ENCODE results near the gene ACRBP.

Gene ACRBP

DNA sequence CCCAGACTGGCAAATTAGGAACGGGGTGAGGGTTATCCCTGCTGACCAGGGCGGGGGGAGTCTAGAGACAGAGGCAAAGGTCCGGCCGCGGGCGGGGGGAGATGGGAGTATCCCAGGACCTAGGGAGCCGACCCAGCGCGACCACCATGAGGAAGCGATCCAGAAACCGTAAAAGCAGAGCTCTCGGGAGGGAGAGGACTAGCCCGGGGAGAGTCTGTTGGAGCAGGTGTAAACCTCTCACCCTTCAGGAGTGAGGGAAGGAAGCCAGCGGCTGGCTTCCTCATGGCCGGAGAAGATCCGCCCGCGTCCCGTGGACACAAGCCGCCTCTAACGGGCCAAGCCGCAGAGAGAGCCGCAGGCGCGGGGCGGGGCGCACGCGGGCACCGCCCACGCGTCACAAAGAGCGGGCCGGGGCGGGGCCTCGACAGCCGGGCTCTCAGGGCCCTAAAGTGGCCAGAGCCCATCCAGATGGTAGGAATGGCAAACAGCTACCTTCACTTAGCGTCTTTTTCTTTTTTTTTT, at the start of gene ACRBP:
Gene ACRBP, minus strand, starts transcription at position 350 of the 522 bp plus-strand sequence. Its CDS starts 66 bp downstream, at position 284.
- Histone ChIP-seq H3K9me3 (ENCODE audit: control insufficient read depth, insufficient read depth, low read length) (no peaks in the 10 kb centered on the region), H3K4me3 (ENCODE audit: low read depth, low read length) (peak within 1 kb of the TSS; percentile 52), H3K4me1 (ENCODE audit: control insufficient read depth, insufficient read depth, low read length) (no peaks in the 10 kb centered on the region), H3K9ac (ENCODE audit: low read depth, low read length) (no peak within 1 kb of the TSS), H3K36me3 (ENCODE audit: control insufficient read depth, insufficient read depth, low read length) (peaks cover 11% of the 10 kb centered on the region), H3K27me3 (ENCODE audit: control insufficient read depth, insufficient read depth, low read length) (peaks cover 17% of the 10 kb centered on the region)

DNA sequence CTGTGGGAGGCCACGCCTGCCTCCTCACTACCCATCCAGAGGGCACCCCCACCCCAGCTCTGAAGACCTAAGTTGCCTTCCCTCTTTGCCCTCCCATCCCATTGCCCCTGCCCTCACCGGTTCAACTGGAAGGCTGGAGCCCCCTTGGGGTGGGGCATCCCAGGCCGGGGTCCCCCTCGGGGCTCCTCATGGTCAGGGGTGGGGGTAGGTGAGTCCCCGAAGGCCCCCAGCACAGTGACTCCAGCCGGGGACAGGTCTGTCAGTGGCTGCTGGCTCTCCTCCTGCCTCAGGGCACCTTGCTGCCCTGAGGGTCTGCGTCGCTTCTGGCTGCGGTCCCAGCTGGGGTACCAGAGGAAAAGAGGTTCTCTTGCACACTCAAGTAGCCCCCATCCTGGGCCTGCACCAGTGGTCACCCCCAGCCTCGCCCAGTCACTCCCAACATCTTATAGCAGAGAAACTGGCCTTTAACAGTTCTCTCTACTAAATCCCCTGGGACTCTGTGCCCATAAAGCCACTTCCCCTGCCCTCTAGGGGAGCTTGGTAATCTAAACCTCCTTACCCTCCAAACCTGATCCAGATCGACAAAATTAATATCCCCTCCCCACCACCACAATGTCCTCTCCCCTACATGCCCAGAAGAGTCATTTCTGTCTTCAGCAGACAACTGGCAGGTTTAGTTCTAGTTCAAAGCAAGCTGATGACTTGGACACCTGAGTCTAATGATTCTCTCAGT, 48.2 kb upstream of the ACRBP start:
- H3K9me3 ChIP-seq (ENCODE audit: control insufficient read depth, insufficient read depth, low read length), result no peaks in the 10 kb centered on the region
- peaks cover 11% of the 10 kb centered on the region for H3K36me3 ChIP-seq (ENCODE audit: control insufficient read depth, insufficient read depth, low read length)
- H3K4me3 ChIP-seq (ENCODE audit: low read depth, low read length), result no peak overlapping the region
- H3K9ac ChIP-seq (ENCODE audit: low read depth, low read length), result no peak overlapping the region
- peaks cover 6% of the 10 kb centered on the region for H3K27me3 ChIP-seq (ENCODE audit: control insufficient read depth, insufficient read depth, low read length)
- H3K4me1 ChIP-seq (ENCODE audit: control insufficient read depth, insufficient read depth, low read length), result peaks cover 5% of the 10 kb centered on the region

DNA sequence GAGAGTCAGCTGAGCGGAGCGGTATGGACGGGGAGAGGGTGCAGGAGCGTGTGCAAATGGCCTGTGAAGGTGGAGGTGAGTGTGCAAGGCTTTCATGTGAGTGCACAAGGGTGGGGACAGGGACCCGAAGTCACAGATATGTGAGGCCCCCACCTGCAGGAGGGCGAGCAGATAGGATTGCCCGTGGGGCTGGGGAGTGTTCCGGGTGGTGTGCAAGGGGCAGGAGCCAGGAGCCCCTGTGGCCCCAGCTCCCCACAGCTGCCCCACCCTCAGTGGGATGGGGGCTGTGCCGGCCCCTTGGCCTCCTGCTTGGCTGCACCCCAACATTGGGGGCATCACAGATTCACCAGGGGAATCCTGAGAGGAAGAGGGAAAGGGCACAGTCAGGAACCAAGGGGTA, 47.5 kb upstream of the ACRBP start:
- no peaks in the 10 kb centered on the region for H3K9me3 ChIP-seq (ENCODE audit: control insufficient read depth, insufficient read depth, low read length)
- H3K36me3 ChIP-seq (ENCODE audit: control insufficient read depth, insufficient read depth, low read length), result peaks cover 11% of the 10 kb centered on the region
- H3K9ac ChIP-seq (ENCODE audit: low read depth, low read length), result no peak overlapping the region
- H3K4me3 ChIP-seq (ENCODE audit: low read depth, low read length), result no peak overlapping the region
- H3K27me3 ChIP-seq (ENCODE audit: control insufficient read depth, insufficient read depth, low read length), result peaks cover 6% of the 10 kb centered on the region
- H3K4me1 ChIP-seq (ENCODE audit: control insufficient read depth, insufficient read depth, low read length), result peaks cover 5% of the 10 kb centered on the region

DNA sequence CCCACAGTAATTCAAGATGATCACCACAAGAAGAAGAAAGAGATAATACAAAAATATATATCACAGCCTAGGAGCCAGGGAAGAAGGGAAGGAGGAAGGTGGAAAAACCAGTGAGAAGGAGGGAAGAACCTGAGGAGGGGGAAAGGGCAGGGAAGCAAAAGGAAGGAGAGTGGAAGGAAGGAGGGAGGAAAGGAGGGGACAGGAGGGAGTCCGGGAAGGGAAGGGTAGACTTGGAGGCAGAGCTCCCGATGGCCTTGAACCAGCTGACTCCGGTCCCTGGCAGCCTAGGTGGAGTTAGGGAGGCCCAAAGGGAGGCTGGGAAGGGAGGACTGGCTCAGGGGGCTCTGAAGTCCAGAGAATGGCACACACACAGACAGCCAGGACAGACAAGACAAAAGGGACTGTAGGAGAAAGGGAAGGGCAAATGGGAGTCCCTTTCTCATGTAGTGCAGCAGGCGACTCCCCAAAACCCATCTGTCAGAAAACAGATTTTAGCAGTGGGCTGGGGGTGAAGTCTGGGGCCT, 46.7 kb upstream of the ACRBP start:
- H3K27me3 ChIP-seq (ENCODE audit: control insufficient read depth, insufficient read depth, low read length), result no peaks in the 10 kb centered on the region
- no peak overlapping the region for H3K9ac ChIP-seq (ENCODE audit: low read depth, low read length)
- no peak overlapping the region for H3K4me3 ChIP-seq (ENCODE audit: low read depth, low read length)
- H3K4me1 ChIP-seq (ENCODE audit: control insufficient read depth, insufficient read depth, low read length), result peaks cover 5% of the 10 kb centered on the region
- H3K36me3 ChIP-seq (ENCODE audit: control insufficient read depth, insufficient read depth, low read length), result peaks cover 11% of the 10 kb centered on the region
- H3K9me3 ChIP-seq (ENCODE audit: control insufficient read depth, insufficient read depth, low read length), result no peaks in the 10 kb centered on the region

DNA sequence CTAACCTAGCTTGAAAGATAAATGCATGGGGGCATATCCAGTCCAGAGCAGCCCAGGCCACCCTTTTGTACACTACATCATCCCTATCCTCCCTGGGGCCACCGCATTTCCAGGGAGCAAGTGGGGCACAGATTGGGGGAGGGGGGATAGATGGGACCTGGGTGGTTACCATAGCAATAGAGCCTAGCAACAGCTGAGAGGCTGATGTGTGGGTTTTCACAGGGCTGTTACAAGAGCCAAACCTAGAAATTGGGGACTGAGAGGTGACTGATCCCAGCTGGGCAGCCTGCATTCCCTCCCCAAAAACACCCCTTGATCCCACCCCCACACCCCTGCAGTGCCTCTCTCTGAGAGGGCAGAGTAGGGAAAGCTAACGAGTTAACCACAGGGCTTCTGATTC, 45.7 kb upstream of the ACRBP start:
- Histone ChIP-seq H3K36me3 (ENCODE audit: control insufficient read depth, insufficient read depth, low read length) (peaks cover 11% of the 10 kb centered on the region), H3K4me1 (ENCODE audit: control insufficient read depth, insufficient read depth, low read length) (peaks cover 4% of the 10 kb centered on the region), H3K9ac (ENCODE audit: low read depth, low read length) (no peak overlapping the region), H3K4me3 (ENCODE audit: low read depth, low read length) (no peak overlapping the region), H3K9me3 (ENCODE audit: control insufficient read depth, insufficient read depth, low read length) (no peaks in the 10 kb centered on the region), H3K27me3 (ENCODE audit: control insufficient read depth, insufficient read depth, low read length) (no peaks in the 10 kb centered on the region)

DNA sequence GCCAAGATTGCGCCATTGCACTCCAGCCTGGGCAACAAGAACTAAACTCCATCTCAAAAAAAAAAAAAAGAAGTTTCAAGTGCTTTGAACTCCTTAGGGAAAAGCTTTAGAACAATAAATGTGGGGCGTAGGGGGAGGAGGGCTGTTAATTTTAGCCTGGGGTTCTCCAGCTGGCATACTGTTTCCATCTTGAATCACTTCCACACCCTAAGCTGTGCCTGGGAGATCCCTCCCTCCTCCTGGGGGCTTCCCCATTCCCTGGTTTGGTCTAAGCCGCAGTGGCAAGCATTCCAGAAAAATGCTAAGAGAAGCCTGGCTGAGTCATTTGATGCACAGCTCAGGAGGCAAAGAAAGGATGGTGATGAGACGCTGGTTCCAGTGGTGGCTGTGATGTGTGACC, 44.2 kb upstream of the ACRBP start:
- Histone ChIP-seq H3K36me3 (ENCODE audit: control insufficient read depth, insufficient read depth, low read length) (peaks cover 9% of the 10 kb centered on the region), H3K4me3 (ENCODE audit: low read depth, low read length) (no peak overlapping the region), H3K4me1 (ENCODE audit: control insufficient read depth, insufficient read depth, low read length) (peaks cover 5% of the 10 kb centered on the region), H3K9ac (ENCODE audit: low read depth, low read length) (no peak overlapping the region), H3K27me3 (ENCODE audit: control insufficient read depth, insufficient read depth, low read length) (no peaks in the 10 kb centered on the region), H3K9me3 (ENCODE audit: control insufficient read depth, insufficient read depth, low read length) (no peaks in the 10 kb centered on the region)

DNA sequence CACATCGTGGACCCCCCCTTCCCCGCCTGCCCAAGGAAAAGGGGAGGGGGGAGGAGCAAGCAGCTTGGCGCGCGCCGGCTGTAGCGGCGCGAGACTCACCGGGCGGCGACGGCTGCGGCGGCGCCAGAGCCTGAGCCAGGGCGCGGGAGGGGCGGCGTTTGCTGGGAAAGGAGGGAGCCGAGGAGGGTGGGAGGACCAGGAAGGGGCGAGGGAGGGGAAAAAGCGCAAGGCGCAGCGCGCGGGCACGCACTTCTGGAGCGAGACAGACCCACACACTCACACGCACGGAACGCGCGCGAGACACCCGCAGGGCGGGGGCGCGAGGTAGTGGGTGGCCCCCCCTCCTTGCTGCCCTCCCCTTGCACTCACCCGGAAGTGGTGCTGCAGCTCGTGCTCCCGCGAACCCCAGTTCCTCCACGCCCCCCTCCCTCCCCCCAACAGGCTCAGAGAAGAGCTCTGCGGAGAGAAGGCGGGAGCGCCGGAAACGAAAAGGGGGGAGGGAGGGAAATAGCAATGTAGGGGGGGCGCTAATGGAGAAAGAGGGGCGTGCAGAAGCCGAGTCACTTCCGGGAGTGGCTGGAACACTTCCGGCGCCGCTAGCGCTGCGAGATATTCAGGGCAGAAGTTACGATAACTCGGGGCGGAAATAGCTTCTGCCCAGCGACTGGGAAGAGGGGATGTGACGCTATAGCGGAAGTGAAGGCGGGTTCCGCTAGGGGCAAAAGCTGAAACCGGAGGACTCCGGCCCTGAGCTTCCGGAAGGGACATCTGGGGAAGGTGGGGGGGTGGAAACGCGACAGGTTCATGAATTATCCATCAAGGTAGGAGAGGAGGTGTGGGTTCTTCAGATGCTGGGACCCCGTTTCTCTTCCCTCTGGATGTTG, 42.0 kb upstream of the ACRBP start, which contains the start of gene ZNF384:
Gene ZNF384, minus strand, starts transcription at position 377 of the 884 bp plus-strand sequence. CDS start 9,855 bp downstream, outside the sequence.
- peak within 1 kb of the TSS; percentile 98 for H3K4me3 ChIP-seq (ENCODE audit: low read depth, low read length)
- H3K27me3 ChIP-seq (ENCODE audit: control insufficient read depth, insufficient read depth, low read length), result no peaks in the 10 kb centered on the region
- peaks cover 4% of the 10 kb centered on the region for H3K36me3 ChIP-seq (ENCODE audit: control insufficient read depth, insufficient read depth, low read length)
- H3K9ac ChIP-seq (ENCODE audit: low read depth, low read length), result peak within 1 kb of the TSS; percentile 98
- H3K9me3 ChIP-seq (ENCODE audit: control insufficient read depth, insufficient read depth, low read length), result no peaks in the 10 kb centered on the region
- peaks cover 5% of the 10 kb centered on the region for H3K4me1 ChIP-seq (ENCODE audit: control insufficient read depth, insufficient read depth, low read length)

DNA sequence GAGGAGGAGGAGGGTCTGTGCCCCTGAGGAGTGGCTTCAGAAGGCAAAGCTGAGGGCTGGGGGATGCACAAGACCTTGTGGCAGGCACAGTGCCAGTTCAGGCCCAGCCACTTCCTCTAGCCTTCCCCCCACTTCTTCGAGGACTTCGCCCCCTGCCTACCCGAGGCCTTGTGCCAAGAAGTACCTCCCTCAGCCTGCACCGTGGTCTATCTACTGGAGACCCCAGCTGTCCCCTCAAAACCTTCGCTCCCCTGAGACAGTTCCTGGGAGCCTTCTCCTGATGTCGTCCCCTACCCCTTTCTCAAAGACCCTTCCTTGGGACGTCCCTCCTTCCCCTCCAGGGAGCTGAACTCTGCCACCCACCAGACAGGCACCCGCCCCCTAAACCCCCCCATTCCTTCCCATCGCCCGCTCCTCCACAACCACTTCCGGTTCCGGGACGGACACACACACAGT, 41.3 kb upstream of the ACRBP start:
- Histone ChIP-seq H3K9me3 (ENCODE audit: control insufficient read depth, insufficient read depth, low read length) (no peaks in the 10 kb centered on the region), H3K4me1 (ENCODE audit: control insufficient read depth, insufficient read depth, low read length) (peaks cover 5% of the 10 kb centered on the region), H3K9ac (ENCODE audit: low read depth, low read length) (peak overlapping the region; percentile 98), H3K27me3 (ENCODE audit: control insufficient read depth, insufficient read depth, low read length) (no peaks in the 10 kb centered on the region), H3K36me3 (ENCODE audit: control insufficient read depth, insufficient read depth, low read length) (peaks cover 4% of the 10 kb centered on the region), H3K4me3 (ENCODE audit: low read depth, low read length) (peak overlapping the region; percentile 98)

DNA sequence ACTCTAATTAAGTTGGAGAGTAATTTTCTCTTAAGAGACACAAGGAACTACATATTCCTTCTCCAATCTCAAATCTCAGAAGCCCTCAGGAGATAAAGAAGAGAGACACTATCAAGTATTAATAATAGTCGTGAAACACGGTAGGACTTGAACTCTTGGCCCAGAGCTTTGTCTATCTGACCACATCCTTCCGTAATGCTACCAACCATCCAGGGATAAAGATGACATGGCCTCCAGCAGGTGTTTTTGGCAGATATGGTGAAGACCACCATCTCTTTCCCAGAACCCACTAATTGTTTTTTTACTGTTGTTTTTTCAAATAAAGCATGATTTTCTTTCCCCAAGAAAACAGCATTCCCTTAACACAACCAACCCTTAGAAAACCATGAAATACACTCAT, 38.6 kb upstream of the ACRBP start:
- H3K4me3 ChIP-seq (ENCODE audit: low read depth, low read length), result no peak overlapping the region
- H3K9me3 ChIP-seq (ENCODE audit: control insufficient read depth, insufficient read depth, low read length), result no peaks in the 10 kb centered on the region
- peaks cover 3% of the 10 kb centered on the region for H3K4me1 ChIP-seq (ENCODE audit: control insufficient read depth, insufficient read depth, low read length)
- peaks cover 4% of the 10 kb centered on the region for H3K36me3 ChIP-seq (ENCODE audit: control insufficient read depth, insufficient read depth, low read length)
- H3K27me3 ChIP-seq (ENCODE audit: control insufficient read depth, insufficient read depth, low read length), result no peaks in the 10 kb centered on the region
- no peak overlapping the region for H3K9ac ChIP-seq (ENCODE audit: low read depth, low read length)

DNA sequence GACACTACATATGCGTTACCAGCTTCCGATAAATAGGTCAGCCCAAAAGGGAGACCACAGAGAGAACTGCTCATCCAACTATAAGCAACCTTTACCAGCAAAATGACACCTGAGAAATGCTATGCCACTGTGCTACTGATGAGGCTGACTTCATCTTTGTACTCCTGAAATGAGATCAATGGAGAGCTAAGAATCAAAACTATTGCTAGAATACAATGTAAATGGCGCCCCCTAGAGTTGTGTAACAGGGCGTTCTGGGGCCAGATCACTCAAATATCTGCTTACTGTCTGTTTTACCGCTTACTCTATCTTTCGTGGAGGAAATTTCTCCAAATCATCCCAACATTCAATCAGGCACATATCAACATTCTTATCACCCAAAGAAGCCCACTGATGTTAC, 37.4 kb upstream of the ACRBP start:
- Histone ChIP-seq H3K9ac (ENCODE audit: low read depth, low read length) (no peak overlapping the region), H3K9me3 (ENCODE audit: control insufficient read depth, insufficient read depth, low read length) (no peaks in the 10 kb centered on the region), H3K36me3 (ENCODE audit: control insufficient read depth, insufficient read depth, low read length) (peaks cover 4% of the 10 kb centered on the region), H3K27me3 (ENCODE audit: control insufficient read depth, insufficient read depth, low read length) (no peaks in the 10 kb centered on the region), H3K4me3 (ENCODE audit: low read depth, low read length) (no peak overlapping the region), H3K4me1 (ENCODE audit: control insufficient read depth, insufficient read depth, low read length) (peaks cover 3% of the 10 kb centered on the region)

DNA sequence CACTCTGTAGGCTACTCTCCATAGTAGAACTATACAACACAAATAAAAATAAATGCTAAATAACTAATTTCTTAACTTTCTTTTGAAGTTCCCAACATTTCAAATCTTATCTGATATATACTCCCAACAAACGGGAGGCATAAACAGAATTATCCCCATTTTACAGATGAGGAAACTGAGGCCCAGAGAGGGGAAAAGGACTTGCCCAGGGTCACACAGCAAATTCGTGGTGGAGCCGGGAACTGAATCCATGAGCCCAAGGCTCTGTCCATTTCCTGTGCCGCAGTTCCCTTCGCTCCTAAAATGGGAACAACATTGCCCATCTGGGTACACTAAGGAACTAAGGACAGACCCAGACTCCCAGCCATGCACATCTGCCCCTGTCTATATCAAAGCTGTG, 29.7 kb upstream of the ACRBP start:
- Histone ChIP-seq H3K9me3 (ENCODE audit: control insufficient read depth, insufficient read depth, low read length) (no peaks in the 10 kb centered on the region), H3K36me3 (ENCODE audit: control insufficient read depth, insufficient read depth, low read length) (peaks cover 47% of the 10 kb centered on the region), H3K4me3 (ENCODE audit: low read depth, low read length) (no peak overlapping the region), H3K4me1 (ENCODE audit: control insufficient read depth, insufficient read depth, low read length) (no peaks in the 10 kb centered on the region), H3K27me3 (ENCODE audit: control insufficient read depth, insufficient read depth, low read length) (no peaks in the 10 kb centered on the region), H3K9ac (ENCODE audit: low read depth, low read length) (no peak overlapping the region)
